ENCODE measurements around the gene PTCD3.
A peak's percentile ranks its signal among the peaks of the same experiment; 100 is the strongest.

The PTCD3 gene

DNA sequence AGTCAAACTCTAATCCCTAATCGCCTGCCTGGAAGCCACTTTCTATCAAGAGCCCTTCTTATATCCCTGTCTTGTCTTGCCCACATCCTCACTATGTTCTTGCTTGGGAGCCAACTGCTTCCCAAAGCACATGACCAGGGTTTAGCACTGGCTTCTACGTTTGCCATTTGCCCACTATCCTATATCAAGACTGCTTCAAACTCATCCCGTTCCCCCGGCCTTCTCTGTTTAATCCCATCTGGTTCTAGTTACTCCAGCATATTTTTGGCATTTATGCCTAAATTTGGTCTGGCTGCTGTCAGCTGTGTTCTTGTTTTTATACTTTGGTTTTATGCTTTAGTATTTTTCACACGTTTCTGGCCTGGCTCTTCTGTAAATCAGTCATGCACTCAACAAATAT lies 40.5 kb upstream of the PTCD3 start:
- Histone ChIP-seq H3K36me3 (ENCODE audit: insufficient read depth) (peaks cover 11% of the 10 kb centered on the region; the same call in 1 of the 2 replicates), H3K4me3 (IDR thresholded peaks at IDR 0.05; ENCODE audit: insufficient read depth, low read depth, low read length) (no peak overlapping the region), H2AFZ (ENCODE audit: low read depth) (no peak overlapping the region), H3K4me1 (ENCODE audit: low read depth, poor library complexity, severe bottlenecking) (peaks cover 77% of the 10 kb centered on the region), H3K79me2 (ENCODE audit: insufficient read depth, low read depth) (no peaks in the 10 kb centered on the region), H4K20me1 (ENCODE audit: insufficient read depth) (no peaks in the 10 kb centered on the region), H3K9ac (no peak overlapping the region), H3K4me2 (no peak overlapping the region; the same call in 1 of the 2 replicates), H3K27me3 (ENCODE audit: insufficient read depth, low read depth) (no peaks in the 10 kb centered on the region), H3K27ac (no peak overlapping the region; the same call in 1 of the 2 replicates)
- TF ChIP-seq, protein P1, sequence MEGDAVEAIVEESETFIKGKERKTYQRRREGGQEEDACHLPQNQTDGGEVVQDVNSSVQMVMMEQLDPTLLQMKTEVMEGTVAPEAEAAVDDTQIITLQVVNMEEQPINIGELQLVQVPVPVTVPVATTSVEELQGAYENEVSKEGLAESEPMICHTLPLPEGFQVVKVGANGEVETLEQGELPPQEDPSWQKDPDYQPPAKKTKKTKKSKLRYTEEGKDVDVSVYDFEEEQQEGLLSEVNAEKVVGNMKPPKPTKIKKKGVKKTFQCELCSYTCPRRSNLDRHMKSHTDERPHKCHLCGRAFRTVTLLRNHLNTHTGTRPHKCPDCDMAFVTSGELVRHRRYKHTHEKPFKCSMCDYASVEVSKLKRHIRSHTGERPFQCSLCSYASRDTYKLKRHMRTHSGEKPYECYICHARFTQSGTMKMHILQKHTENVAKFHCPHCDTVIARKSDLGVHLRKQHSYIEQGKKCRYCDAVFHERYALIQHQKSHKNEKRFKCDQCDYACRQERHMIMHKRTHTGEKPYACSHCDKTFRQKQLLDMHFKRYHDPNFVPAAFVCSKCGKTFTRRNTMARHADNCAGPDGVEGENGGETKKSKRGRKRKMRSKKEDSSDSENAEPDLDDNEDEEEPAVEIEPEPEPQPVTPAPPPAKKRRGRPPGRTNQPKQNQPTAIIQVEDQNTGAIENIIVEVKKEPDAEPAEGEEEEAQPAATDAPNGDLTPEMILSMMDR (conservative IDR thresholded peaks at IDR 0.05; ENCODE audit: low read depth, low read length): no peak

DNA sequence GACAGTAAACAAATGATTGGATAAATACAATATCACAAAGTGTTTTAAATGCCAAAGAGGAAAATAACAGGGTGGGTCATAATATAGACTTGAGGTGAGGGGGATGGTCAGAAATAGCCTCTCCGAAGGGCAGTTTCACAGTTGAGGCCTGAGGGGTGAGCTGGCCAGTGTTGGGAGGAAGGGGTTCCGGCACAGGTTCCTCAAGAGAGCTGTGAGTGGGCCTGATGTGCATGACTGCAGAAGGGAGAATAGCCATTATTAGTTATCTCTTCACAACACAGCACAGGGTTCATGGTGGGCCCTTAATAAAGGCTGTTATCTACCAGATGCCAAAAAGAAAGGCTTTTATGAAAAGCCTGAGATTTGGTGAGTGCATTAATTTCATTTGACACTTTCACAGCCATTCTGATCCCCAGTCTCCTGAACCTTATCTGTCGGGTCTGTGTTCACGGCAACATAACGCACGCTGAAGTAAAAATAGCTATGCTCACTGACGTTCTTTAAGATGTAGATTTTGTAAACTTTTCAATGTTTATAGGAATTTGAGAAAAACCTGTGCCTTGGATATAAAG lies 39.9 kb upstream of the PTCD3 start:
- H3K36me3 ChIP-seq (ENCODE audit: insufficient read depth): peaks cover 11% of the 10 kb centered on the region; the same call in 1 of the 2 replicates
- no peaks in the 10 kb centered on the region for H4K20me1 ChIP-seq (ENCODE audit: insufficient read depth)
- H3K27me3 ChIP-seq (ENCODE audit: insufficient read depth, low read depth): no peaks in the 10 kb centered on the region
- H3K79me2 ChIP-seq (ENCODE audit: insufficient read depth, low read depth): no peaks in the 10 kb centered on the region
- H3K4me1 ChIP-seq (ENCODE audit: low read depth, poor library complexity, severe bottlenecking): peaks cover 77% of the 10 kb centered on the region
- no peak overlapping the region for H2AFZ ChIP-seq (ENCODE audit: low read depth)
- no peak overlapping the region for H3K9ac ChIP-seq
- H3K4me2 ChIP-seq: no peak overlapping the region
- no peak overlapping the region; the same call in 1 of the 2 replicates for H3K27ac ChIP-seq
- H3K4me3 ChIP-seq (IDR thresholded peaks at IDR 0.05; ENCODE audit: insufficient read depth, low read depth, low read length): no peak overlapping the region
- TF ChIP-seq, protein P1 (conservative IDR thresholded peaks at IDR 0.05; ENCODE audit: low read depth, low read length): no peak

DNA sequence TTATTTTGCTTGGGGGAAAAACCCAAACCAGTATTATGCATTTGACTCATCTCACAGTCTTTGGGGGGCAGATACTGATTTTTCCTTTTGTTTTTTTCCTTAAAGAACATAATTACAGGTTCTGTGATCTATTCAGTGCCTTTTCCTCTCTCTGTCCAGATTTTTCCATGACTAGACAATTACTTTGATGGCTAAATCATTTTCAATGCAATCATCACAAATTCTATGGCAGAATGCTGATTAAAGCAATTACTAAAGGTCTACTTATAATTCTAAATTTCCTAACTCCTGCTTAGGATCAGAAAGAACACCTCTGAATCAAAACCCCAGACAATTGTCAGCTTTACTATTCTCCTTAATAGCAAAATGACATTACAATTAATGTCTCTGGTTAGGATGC lies 39.1 kb upstream of the PTCD3 start:
- Histone ChIP-seq H3K9ac (no peak overlapping the region), H3K27me3 (ENCODE audit: insufficient read depth, low read depth) (no peaks in the 10 kb centered on the region), H3K79me2 (ENCODE audit: insufficient read depth, low read depth) (no peaks in the 10 kb centered on the region), H2AFZ (ENCODE audit: low read depth) (no peak overlapping the region), H3K4me1 (ENCODE audit: low read depth, poor library complexity, severe bottlenecking) (peaks cover 72% of the 10 kb centered on the region), H3K4me2 (no peak overlapping the region), H3K4me3 (IDR thresholded peaks at IDR 0.05; ENCODE audit: insufficient read depth, low read depth, low read length) (no peak overlapping the region), H3K36me3 (ENCODE audit: insufficient read depth) (peaks cover 11% of the 10 kb centered on the region; the same call in 1 of the 2 replicates), H3K27ac (no peak overlapping the region), H4K20me1 (ENCODE audit: insufficient read depth) (no peaks in the 10 kb centered on the region)
- TF ChIP-seq, protein P1 (conservative IDR thresholded peaks at IDR 0.05; ENCODE audit: low read depth, low read length): no peak

DNA sequence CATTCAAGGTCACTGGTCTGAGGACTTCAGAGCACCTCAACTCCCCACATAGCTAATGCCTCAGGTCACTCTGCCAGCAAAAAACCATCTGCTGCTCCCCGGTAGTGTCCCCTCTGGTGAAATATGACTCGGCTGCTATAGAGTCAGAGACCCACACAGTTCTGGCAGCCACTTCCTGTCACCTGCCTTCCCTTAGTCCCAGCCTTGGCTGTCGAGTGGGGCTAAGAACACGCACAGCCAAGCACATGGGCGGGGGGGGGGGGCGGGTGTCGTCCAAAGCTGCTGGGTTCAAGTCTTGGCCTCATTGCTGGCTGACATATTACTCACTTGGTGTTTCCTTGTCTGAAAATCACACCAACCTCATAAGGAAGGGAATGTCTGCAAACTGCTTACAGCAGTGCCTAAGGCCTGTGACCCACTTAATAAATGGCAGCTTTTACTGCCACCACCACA lies 37.9 kb upstream of the PTCD3 start:
- Histone ChIP-seq H3K79me2 (ENCODE audit: insufficient read depth, low read depth) (no peaks in the 10 kb centered on the region), H3K9ac (no peak overlapping the region), H4K20me1 (ENCODE audit: insufficient read depth) (no peaks in the 10 kb centered on the region), H2AFZ (ENCODE audit: low read depth) (no peak overlapping the region), H3K4me1 (ENCODE audit: low read depth, poor library complexity, severe bottlenecking) (peaks cover 73% of the 10 kb centered on the region), H3K27ac (peak overlapping the region; percentile 24), H3K36me3 (ENCODE audit: insufficient read depth) (peaks cover 11% of the 10 kb centered on the region; the same call in 1 of the 2 replicates), H3K4me3 (IDR thresholded peaks at IDR 0.05; ENCODE audit: insufficient read depth, low read depth, low read length) (no peak overlapping the region), H3K4me2 (peak overlapping the region; percentile 13; the same call in 1 of the 2 replicates), H3K27me3 (ENCODE audit: insufficient read depth, low read depth) (no peaks in the 10 kb centered on the region)
- TF ChIP-seq, protein P1 (conservative IDR thresholded peaks at IDR 0.05; ENCODE audit: low read depth, low read length): no peak

All from KMS-11 (cell line).